GOT3 (cell line): ENCODE data around the gene BOD1L1.

Experiments
- DNase-seq: peaks from one replicate; lab custom pipeline; 2025; ENCODE audit warnings: mixed read lengths; lab: John Stamatoyannopoulos, UW

Gene BOD1L1

DNA sequence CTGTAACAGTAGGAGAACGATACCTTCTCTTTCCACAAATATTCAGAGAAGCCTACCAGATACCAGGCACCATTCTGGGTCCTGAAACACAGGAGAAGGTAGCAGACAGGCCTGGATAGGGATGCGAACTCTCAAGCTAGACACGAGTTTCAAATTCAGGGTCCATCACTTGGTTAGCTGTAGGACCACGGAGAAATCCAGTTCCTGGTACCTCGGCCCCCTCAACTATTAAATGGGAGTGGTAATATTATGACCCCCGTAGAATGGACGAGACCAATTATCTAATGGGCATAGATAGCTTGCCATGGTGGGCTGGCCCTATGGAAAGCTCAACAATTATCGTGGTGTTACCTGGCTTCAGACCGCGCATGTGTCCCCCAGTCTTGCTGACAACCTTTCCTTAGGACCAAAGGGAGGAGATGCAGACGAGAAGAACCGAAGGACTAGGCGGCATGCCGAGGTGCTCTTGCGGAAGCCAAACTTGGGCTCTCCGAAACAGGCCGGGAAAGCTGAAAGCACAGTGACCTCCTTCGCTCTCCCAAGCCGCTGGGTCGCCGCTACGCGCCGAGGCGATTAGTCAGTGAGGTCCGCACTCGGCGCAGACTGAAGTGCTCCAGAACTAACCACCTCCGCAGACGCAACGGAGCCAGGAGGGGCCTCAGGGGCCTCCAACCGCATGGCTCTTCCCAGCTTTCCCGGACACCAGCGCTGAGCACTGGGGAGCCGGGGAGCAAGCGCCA is 102.9 kb downstream of the BOD1L1 start:
- DNase-seq, result no peak

- DNase-seq, result no peak
Measured at GRCh38 chr4:13523591-13524503, 103.7 kb downstream of the BOD1L1 start.

DNA sequence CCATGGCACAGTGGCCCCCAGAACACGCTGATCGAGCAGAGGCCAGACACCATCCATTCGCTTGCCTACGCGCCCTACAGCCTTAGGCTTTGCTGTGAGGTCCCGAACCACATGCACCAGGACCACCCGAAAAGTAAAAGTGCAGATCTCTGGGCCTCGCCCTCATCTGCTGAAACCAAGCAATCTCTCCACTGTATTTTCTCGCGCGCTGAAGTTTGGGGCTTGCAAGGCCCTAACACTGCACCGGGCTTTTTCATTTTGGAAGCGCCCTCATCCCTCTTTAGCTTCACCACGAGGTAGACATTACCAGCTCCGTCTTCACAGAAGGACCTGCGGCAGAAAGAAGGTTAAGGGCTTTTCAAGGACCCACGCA is 104.4 kb downstream of the BOD1L1 start:
- DNase-seq, result no peak

DNA sequence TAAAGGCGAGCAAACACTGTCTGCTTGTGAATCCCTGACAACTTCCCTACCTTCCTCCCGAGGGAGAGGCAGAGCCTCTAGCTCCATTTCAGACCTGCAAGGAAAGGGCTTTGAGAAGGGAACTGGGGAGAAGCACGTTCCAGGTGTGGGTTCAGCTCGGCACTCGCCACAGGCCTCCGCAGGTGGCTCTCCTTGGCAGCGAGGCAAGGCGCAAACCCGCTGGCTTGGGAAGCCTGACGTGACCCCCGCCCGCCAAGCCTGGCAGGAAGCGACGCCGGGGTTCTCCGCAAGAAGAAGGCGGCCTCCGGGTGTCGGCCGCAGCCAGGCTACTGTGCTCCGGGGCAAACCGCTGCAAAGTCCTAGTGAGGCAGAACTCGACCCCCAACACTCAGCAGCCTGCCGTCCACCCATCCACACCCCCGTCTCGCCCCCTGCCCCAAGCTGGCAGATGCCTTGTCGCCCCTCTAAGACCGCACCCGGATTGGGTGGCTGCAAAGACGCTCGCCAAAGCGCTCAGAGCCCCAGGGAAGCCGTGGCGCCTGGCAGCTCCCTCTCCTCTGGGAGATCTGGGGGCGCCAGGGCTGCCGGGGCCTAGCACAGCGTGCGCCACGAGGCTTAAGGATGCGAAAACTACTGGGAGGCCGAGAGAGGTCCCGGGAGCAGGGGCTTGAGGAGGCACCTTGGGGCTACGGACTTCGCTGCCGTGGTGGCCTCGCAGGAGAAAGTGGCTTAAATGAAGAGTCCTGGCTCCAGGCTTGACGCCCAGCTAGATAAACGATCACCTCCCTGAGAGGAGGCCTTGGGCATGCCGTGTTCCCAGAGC is 105.0 kb downstream of the BOD1L1 start:
- no peak for DNase-seq

GRCh38 chr4:13521047-13521446 is 106.5 kb downstream of the BOD1L1 start:
- DNase-seq, result no peak
